Measurements from ENCODE around the gene CNIH3. TPM values are rescaled to one million over a fixed set of nuclear protein-coding genes. Genes with fewer than 3 reads are reported as not detected.

Gene CNIH3
- total RNA-seq, 2 donors from 2014 or later: 7.9 to 15.3 TPM

- Histone ChIP-seq H3K36me3 (replicated peaks in 1 of 2; ENCODE audit: insufficient read depth in 1 of 2, low read depth in 2 of 2) (no peaks in the 10 kb centered on the region), H3K4me1 (no peaks in the 10 kb centered on the region), H3K27ac (no peak overlapping the region), H3K27me3 (no peaks in the 10 kb centered on the region), H3K4me3 (no peak overlapping the region), H3K9me3 (peaks cover 0 to 7% (median 0%) of the 10 kb centered on the region in 3 donors)
- TF ChIP-seq POLR2A (IDR thresholded peaks at IDR 0.05) (no peak), CTCF (IDR thresholded peaks at IDR 0.05) (no peak)
- intact Hi-C loops (cut with DNase I): no loop called here
- DNase-seq (no peak), ATAC-seq (no peak)
- WGBS, 2 donors: 87 to 90% methylated on average over 3 of the region's 3 CpGs
These were observed 36.1 kb upstream of the CNIH3 start for GRCh38 chr1:224580006-224580405.

- ATAC-seq (no peak), DNase-seq (no peak)
- TF ChIP-seq POLR2A (IDR thresholded peaks at IDR 0.05) (no peak), CTCF (IDR thresholded peaks at IDR 0.05) (no peak)
- Histone ChIP-seq H3K36me3 (replicated peaks in 1 of 2; ENCODE audit: insufficient read depth in 1 of 2, low read depth in 2 of 2) (no peaks in the 10 kb centered on the region), H3K27ac (no peak overlapping the region), H3K4me1 (no peaks in the 10 kb centered on the region), H3K4me3 (no peak overlapping the region), H3K9me3 (no peaks in the 10 kb centered on the region), H3K27me3 (no peaks in the 10 kb centered on the region)
- 8 to 19% methylated on average over 1 of the region's 1 CpG for WGBS, 2 donors
- intact Hi-C loops (cut with DNase I): no loop called here
These were observed 34.1 kb upstream of the CNIH3 start for GRCh38 chr1:224582041-224582440.

- Histone ChIP-seq H3K4me3 (no peak overlapping the region), H3K9me3 (no peaks in the 10 kb centered on the region), H3K27ac (no peak overlapping the region), H3K4me1 (no peaks in the 10 kb centered on the region), H3K27me3 (no peaks in the 10 kb centered on the region), H3K36me3 (replicated peaks in 1 of 2; ENCODE audit: insufficient read depth in 1 of 2, low read depth in 2 of 2) (no peaks in the 10 kb centered on the region)
- 92 to 94% methylated on average over 3 of the region's 3 CpGs for WGBS, 2 donors
- no peak for ATAC-seq
- TF ChIP-seq CTCF (IDR thresholded peaks at IDR 0.05): no peak
- no peak for TF ChIP-seq POLR2A (IDR thresholded peaks at IDR 0.05)
- DNase-seq: no peak
- intact Hi-C loops (cut with DNase I): no loop called here
These were observed 32.3 kb upstream of the CNIH3 start for GRCh38 chr1:224583774-224584173.

- H3K27me3 ChIP-seq: no peaks in the 10 kb centered on the region
- WGBS, 2 donors: 90 to 96% methylated on average over 10 of the region's 10 CpGs
- DNase-seq (no peak), ATAC-seq (no peak)
- no peaks in the 10 kb centered on the region for H3K36me3 ChIP-seq (replicated peaks in 1 of 2; ENCODE audit: insufficient read depth in 1 of 2, low read depth in 2 of 2)
- no peak overlapping the region for H3K4me3 ChIP-seq
- TF ChIP-seq CTCF (IDR thresholded peaks at IDR 0.05) (no peak), POLR2A (IDR thresholded peaks at IDR 0.05) (no peak)
- H3K27ac ChIP-seq: no peak overlapping the region
- intact Hi-C loops (cut with DNase I): no loop called here
- no peaks in the 10 kb centered on the region for H3K4me1 ChIP-seq
- H3K9me3 ChIP-seq: no peaks in the 10 kb centered on the region
These were observed 31.1 kb upstream of the CNIH3 start for GRCh38 chr1:224585051-224585450.

GRCh38 chr1:224587051-224587450 lies 29.1 kb upstream of the CNIH3 start:
- Histone ChIP-seq H3K36me3 (replicated peaks in 1 of 2; ENCODE audit: insufficient read depth in 1 of 2, low read depth in 2 of 2) (no peaks in the 10 kb centered on the region), H3K9me3 (no peaks in the 10 kb centered on the region), H3K4me1 (no peaks in the 10 kb centered on the region), H3K27me3 (no peaks in the 10 kb centered on the region), H3K4me3 (no peak overlapping the region), H3K27ac (no peak overlapping the region)
- TF ChIP-seq CTCF (IDR thresholded peaks at IDR 0.05): no peak
- TF ChIP-seq POLR2A (IDR thresholded peaks at IDR 0.05): no peak
- WGBS, 2 donors: 85 to 100% methylated on average over 3 of the region's 3 CpGs
- ATAC-seq: no peak
- intact Hi-C loops (cut with DNase I): no loop called here
- DNase-seq: no peak
